Measurements from ENCODE around the gene NXN. TPM values are rescaled to one million over a fixed set of nuclear protein-coding genes. Genes with fewer than 3 reads are reported as not detected.

The NXN gene
- polyA plus RNA-seq, 1 donor from 2014 or later = 14.8 TPM

- H3K9me3 ChIP-seq (ENCODE audit: low read length) = no peaks in the 10 kb centered on the region
- no peak overlapping the region for H3K4me2 ChIP-seq (ENCODE audit: low read length)
- no peak overlapping the region for H3K27ac ChIP-seq (ENCODE audit: low read length)
- H2AFZ ChIP-seq (ENCODE audit: low read depth, low read length) = no peak overlapping the region
- H4K20me1 ChIP-seq (ENCODE audit: insufficient read depth) = no peaks in the 10 kb centered on the region
- no peaks in the 10 kb centered on the region for H3K27me3 ChIP-seq (ENCODE audit: insufficient read depth, low read depth, low read length)
- no peak overlapping the region for H3K9ac ChIP-seq (ENCODE audit: low read length)
- H3F3A ChIP-seq (ENCODE audit: insufficient read depth, low read length, poor library complexity, severe bottlenecking) = no peaks in the 10 kb centered on the region
- TF ChIP-seq TAF1 (IDR thresholded peaks at IDR 0.05; ENCODE audit: low read depth) (no peak), RAD21 (conservative IDR thresholded peaks at IDR 0.05) (no peak), CTCF (IDR thresholded peaks at IDR 0.05; ENCODE audit: poor library complexity, severe bottlenecking) (no peak), REST (IDR thresholded peaks at IDR 0.05; ENCODE audit: borderline replicate concordance) (no peak), MXI1 (conservative IDR thresholded peaks at IDR 0.05; ENCODE audit: poor library complexity, severe bottlenecking) (no peak), SMC3 (conservative IDR thresholded peaks at IDR 0.05; ENCODE audit: poor library complexity) (no peak), EZH2 (IDR thresholded peaks at IDR 0.05; ENCODE audit: borderline replicate concordance, insufficient read depth, low read length, poor library complexity, severe bottlenecking) (no peak), EP300 (conservative IDR thresholded peaks at IDR 0.05; ENCODE audit: poor library complexity, severe bottlenecking) (no peak), POLR2AphosphoS5 (IDR thresholded peaks at IDR 0.05) (no peak)
- no peaks in the 10 kb centered on the region for H3K36me3 ChIP-seq (ENCODE audit: insufficient read depth, low read length)
- H3K79me2 ChIP-seq (replicated peaks; ENCODE audit: insufficient read depth, low read length) = no peaks in the 10 kb centered on the region
- H3K4me3 ChIP-seq (ENCODE audit: low read length) = no peak overlapping the region
- no peaks in the 10 kb centered on the region for H3K9me2 ChIP-seq (ENCODE audit: insufficient read depth, low read length)
Observed at GRCh38 chr17:800446-801242, 178.9 kb downstream of the NXN start.

GRCh38 chr17:799261-799660, 180.3 kb downstream of the NXN start:
- H3K27me3 ChIP-seq (ENCODE audit: insufficient read depth, low read depth, low read length) = no peaks in the 10 kb centered on the region
- no peak overlapping the region for H3K9ac ChIP-seq (ENCODE audit: low read length)
- H3F3A ChIP-seq (ENCODE audit: insufficient read depth, low read length, poor library complexity, severe bottlenecking) = no peaks in the 10 kb centered on the region
- H3K36me3 ChIP-seq (ENCODE audit: insufficient read depth, low read length) = no peaks in the 10 kb centered on the region
- TF ChIP-seq CTCF (IDR thresholded peaks at IDR 0.05; ENCODE audit: poor library complexity, severe bottlenecking) = no peak
- TF ChIP-seq POLR2AphosphoS5 (IDR thresholded peaks at IDR 0.05) = no peak
- no peak for TF ChIP-seq EP300 (conservative IDR thresholded peaks at IDR 0.05; ENCODE audit: poor library complexity, severe bottlenecking)
- no peak for TF ChIP-seq MXI1 (conservative IDR thresholded peaks at IDR 0.05; ENCODE audit: poor library complexity, severe bottlenecking)
- TF ChIP-seq EZH2 (IDR thresholded peaks at IDR 0.05; ENCODE audit: borderline replicate concordance, insufficient read depth, low read length, poor library complexity, severe bottlenecking) = no peak
- TF ChIP-seq TAF1 (IDR thresholded peaks at IDR 0.05; ENCODE audit: low read depth) = no peak
- TF ChIP-seq RAD21 (conservative IDR thresholded peaks at IDR 0.05) = no peak
- TF ChIP-seq SMC3 (conservative IDR thresholded peaks at IDR 0.05; ENCODE audit: poor library complexity) = no peak
- no peak for TF ChIP-seq REST (IDR thresholded peaks at IDR 0.05; ENCODE audit: borderline replicate concordance)
- H3K9me3 ChIP-seq (ENCODE audit: low read length) = no peaks in the 10 kb centered on the region
- no peak overlapping the region for H3K27ac ChIP-seq (ENCODE audit: low read length)
- no peak overlapping the region for H3K4me2 ChIP-seq (ENCODE audit: low read length)
- no peak overlapping the region for H2AFZ ChIP-seq (ENCODE audit: low read depth, low read length)
- H3K9me2 ChIP-seq (ENCODE audit: insufficient read depth, low read length) = no peaks in the 10 kb centered on the region
- H4K20me1 ChIP-seq (ENCODE audit: insufficient read depth) = no peaks in the 10 kb centered on the region
- no peaks in the 10 kb centered on the region for H3K79me2 ChIP-seq (replicated peaks; ENCODE audit: insufficient read depth, low read length)
- H3K4me3 ChIP-seq (ENCODE audit: low read length) = no peak overlapping the region
